Breast epithelium (tissue), 3 donors: ENCODE data around the gene FAIM2.

Experiments
- POLR2A ChIP-seq: fragments of 450-650 bp; IDR thresholded peaks from one replicate; pipeline ENCODE4 v1.6.1; 2016; ENCODE audit warnings: antibody characterized with exemption, mild to moderate bottlenecking, moderate library complexity
- TF ChIP-seq, protein P1 (sequence below), 3 donors: fragments of 450-650 bp; IDR thresholded peaks; one replicate each; pipeline ENCODE4 v1.5.1; 2016 to 2017; ENCODE audit warnings: antibody characterized with exemption in 3 of 3, mild to moderate bottlenecking in 3 of 3, moderate library complexity in 3 of 3

DNA sequence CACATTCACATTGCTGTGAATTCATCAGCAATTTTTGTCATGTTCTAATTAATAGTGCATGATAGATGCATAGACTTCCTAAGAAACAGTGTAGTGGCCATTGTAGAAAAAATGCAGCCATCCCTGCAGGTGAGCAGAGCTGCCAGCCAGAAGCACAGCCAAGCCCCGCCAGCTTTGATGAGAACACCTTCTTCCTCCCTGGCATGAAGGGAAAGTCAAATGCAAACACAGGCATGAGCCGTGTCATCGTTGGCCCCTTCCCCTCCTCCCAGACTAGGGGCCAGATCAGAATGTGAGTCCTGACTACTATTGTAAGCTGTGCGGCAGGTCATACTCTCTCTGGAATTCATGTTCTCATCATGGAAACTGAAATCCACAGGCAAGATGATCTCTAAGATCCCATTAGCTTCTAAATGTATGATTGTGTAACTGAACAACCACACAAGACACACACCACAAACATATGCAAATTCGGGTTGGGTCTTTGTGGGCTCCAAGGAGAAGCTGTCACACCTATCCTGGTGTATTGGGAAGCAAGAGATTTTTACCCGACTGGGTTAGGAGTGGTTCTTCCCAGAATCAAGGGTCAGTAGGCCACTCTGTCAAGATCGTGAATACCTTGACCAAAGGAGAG, 44.0 kb upstream of the FAIM2 start:
- TF ChIP-seq, protein P1, sequence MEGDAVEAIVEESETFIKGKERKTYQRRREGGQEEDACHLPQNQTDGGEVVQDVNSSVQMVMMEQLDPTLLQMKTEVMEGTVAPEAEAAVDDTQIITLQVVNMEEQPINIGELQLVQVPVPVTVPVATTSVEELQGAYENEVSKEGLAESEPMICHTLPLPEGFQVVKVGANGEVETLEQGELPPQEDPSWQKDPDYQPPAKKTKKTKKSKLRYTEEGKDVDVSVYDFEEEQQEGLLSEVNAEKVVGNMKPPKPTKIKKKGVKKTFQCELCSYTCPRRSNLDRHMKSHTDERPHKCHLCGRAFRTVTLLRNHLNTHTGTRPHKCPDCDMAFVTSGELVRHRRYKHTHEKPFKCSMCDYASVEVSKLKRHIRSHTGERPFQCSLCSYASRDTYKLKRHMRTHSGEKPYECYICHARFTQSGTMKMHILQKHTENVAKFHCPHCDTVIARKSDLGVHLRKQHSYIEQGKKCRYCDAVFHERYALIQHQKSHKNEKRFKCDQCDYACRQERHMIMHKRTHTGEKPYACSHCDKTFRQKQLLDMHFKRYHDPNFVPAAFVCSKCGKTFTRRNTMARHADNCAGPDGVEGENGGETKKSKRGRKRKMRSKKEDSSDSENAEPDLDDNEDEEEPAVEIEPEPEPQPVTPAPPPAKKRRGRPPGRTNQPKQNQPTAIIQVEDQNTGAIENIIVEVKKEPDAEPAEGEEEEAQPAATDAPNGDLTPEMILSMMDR (IDR thresholded peaks at IDR 0.05) = no peak
- no peak for TF ChIP-seq POLR2A
